Globus pallidus (tissue), 1 donor: ENCODE results near the gene SPATA46.
A peak's percentile ranks its signal among the peaks of the same experiment; 100 is the strongest.

Experiments used
- DNase-seq: peaks from one replicate; pipeline ENCODE4 v3.0.0-alpha.2; 2015; ENCODE audit warnings: low spot score

The SPATA46 gene

GRCh38 chr1:162373541-162374260, 3.0 kb downstream of the SPATA46 start:
- DNase-seq: no peak

- no peak for DNase-seq
Measured at GRCh38 chr1:162373072-162373427, 3.6 kb downstream of the SPATA46 start.

- DNase-seq: no peak
Measured at GRCh38 chr1:162372159-162373071, 4.2 kb downstream of the SPATA46 start.

- no peak for DNase-seq
Measured at GRCh38 chr1:162371611-162372010, 5.0 kb downstream of the SPATA46 start.

- DNase-seq: no peak
Measured at GRCh38 chr1:162370721-162371120, 5.9 kb downstream of the SPATA46 start.

GRCh38 chr1:162370161-162370560, 6.5 kb downstream of the SPATA46 start:
- DNase-seq: no peak

- DNase-seq: no peak
Measured at GRCh38 chr1:162369571-162369970, 7.1 kb downstream of the SPATA46 start.

GRCh38 chr1:162368451-162368850, 8.2 kb downstream of the SPATA46 start:
- no peak for DNase-seq

- no peak for DNase-seq
Measured at GRCh38 chr1:162367772-162368171, 8.9 kb downstream of the SPATA46 start.

GRCh38 chr1:162367073-162367472, 9.6 kb downstream of the SPATA46 start:
- DNase-seq: no peak

GRCh38 chr1:162366671-162367070, 10.0 kb downstream of the SPATA46 start:
- no peak for DNase-seq

GRCh38 chr1:162366149-162366548, 10.5 kb downstream of the SPATA46 start:
- DNase-seq: no peak

- DNase-seq: no peak
Measured at GRCh38 chr1:162365284-162366020, 11.2 kb downstream of the SPATA46 start.

GRCh38 chr1:162364498-162364897, 12.2 kb downstream of the SPATA46 start:
- DNase-seq: no peak

GRCh38 chr1:162363823-162364222, 12.8 kb downstream of the SPATA46 start:
- no peak for DNase-seq

- DNase-seq: no peak
Measured at GRCh38 chr1:162361349-162361748, 15.3 kb downstream of the SPATA46 start.

- DNase-seq: no peak
Measured at GRCh38 chr1:162360874-162361260, 15.8 kb downstream of the SPATA46 start.

- DNase-seq: no peak
Measured at GRCh38 chr1:162360237-162360873, 16.3 kb downstream of the SPATA46 start.

GRCh38 chr1:162359523-162360236, 17.0 kb downstream of the SPATA46 start:
- no peak for DNase-seq

- DNase-seq: no peak
Measured at GRCh38 chr1:162358928-162359327, 17.7 kb downstream of the SPATA46 start.

- DNase-seq: peak; percentile 3
Measured at GRCh38 chr1:162357681-162358266, 18.9 kb downstream of the SPATA46 start.
